GDM1 (cell line): Measurements from ENCODE around the gene ARL8B.
"Not testable (repeated sequence)": the region's sequence is repeated elsewhere in the genome, so short reads cannot be mapped to it uniquely, and the experiment has no call there.

ENCODE experiments used
- DNase-seq: peaks from one replicate; lab custom pipeline; 2025; lab: John Stamatoyannopoulos, UW

Gene ARL8B

GRCh38 chr3:5147152-5147551 is 25.1 kb downstream of the ARL8B start:
- not testable (repeated sequence) for DNase-seq

GRCh38 chr3:5149306-5149880 is 27.3 kb downstream of the ARL8B start:
- DNase-seq: no peak

GRCh38 chr3:5151586-5151985 is 29.5 kb downstream of the ARL8B start:
- no peak for DNase-seq

- DNase-seq: no peak
These were observed 31.0 kb downstream of the ARL8B start for GRCh38 chr3:5153074-5153473.

- no peak for DNase-seq
These were observed 33.1 kb downstream of the ARL8B start for GRCh38 chr3:5155241-5155640.

- no peak for DNase-seq
These were observed 38.2 kb downstream of the ARL8B start for GRCh38 chr3:5160321-5160720.

- no peak for DNase-seq
These were observed 39.1 kb downstream of the ARL8B start for GRCh38 chr3:5160940-5161858.

- DNase-seq: no peak
These were observed 40.0 kb downstream of the ARL8B start for GRCh38 chr3:5162102-5162501.

GRCh38 chr3:5165698-5166097 is 43.6 kb downstream of the ARL8B start:
- DNase-seq: no peak

- no peak for DNase-seq
These were observed 44.8 kb downstream of the ARL8B start for GRCh38 chr3:5166846-5167245.

GRCh38 chr3:5168110-5168509 is 46.0 kb downstream of the ARL8B start:
- DNase-seq: no peak

GRCh38 chr3:5169807-5170206 is 47.7 kb downstream of the ARL8B start:
- DNase-seq: no peak

- no peak for DNase-seq
These were observed 48.9 kb downstream of the ARL8B start for GRCh38 chr3:5170975-5171374.

GRCh38 chr3:5172018-5172417 is 49.9 kb downstream of the ARL8B start:
- DNase-seq: no peak

GRCh38 chr3:5179036-5179435 is 56.9 kb downstream of the ARL8B start:
- DNase-seq: not testable (repeated sequence)

- no peak for DNase-seq
These were observed 59.5 kb downstream of the ARL8B start for GRCh38 chr3:5181469-5182141.

- not testable (repeated sequence) for DNase-seq
These were observed 61.6 kb downstream of the ARL8B start for GRCh38 chr3:5183714-5184113.

GRCh38 chr3:5184499-5184898 is 62.4 kb downstream of the ARL8B start:
- no peak for DNase-seq

GRCh38 chr3:5185093-5185673 is 63.1 kb downstream of the ARL8B start:
- no peak for DNase-seq

- DNase-seq: no peak
These were observed 64.2 kb downstream of the ARL8B start for GRCh38 chr3:5186089-5186857.

GRCh38 chr3:5186858-5187155 is 64.7 kb downstream of the ARL8B start:
- DNase-seq: no peak
